Left lobe of liver (tissue), 2 donors: ENCODE measurements around the gene CAMP. TPM values are rescaled to one million over a fixed set of nuclear protein-coding genes. Genes with fewer than 3 reads are reported as not detected.
"Not testable (repeated sequence)": the region's sequence is repeated elsewhere in the genome, so short reads cannot be mapped to it uniquely, and the experiment has no call there.

ENCODE experiments used
- ATAC-seq: fragments of 200-7000 bp; cut with Tn5 transposase; one replicate; pipeline ENCODE4 v1.9.1; 2020; ENCODE audit warnings: mild to moderate bottlenecking, moderate library complexity
- DNase-seq: peaks from one replicate; pipeline ENCODE4 v3.0.0-alpha.2; 2020; ENCODE audit warnings: low spot score
- total RNA-seq: library from RNA; stranded (reverse); gene quantifications from one replicate; pipeline ENCODE4 v1.2.1, GENCODE V29; 2021
- donor health status: DM: no; HTN: no; CAD: no; lungs with moderate emphysema.
- donor health status: DM: no; HTN: yes; CAD: no.

Gene CAMP
- total RNA-seq, 1 donor from 2014 or later: 0.40 TPM

- DNase-seq, ATAC-seq: not testable (repeated sequence)
Observed at GRCh38 chr3:48211776-48212175, 11.5 kb upstream of the CAMP start.

- no peak for DNase-seq
- no peak for ATAC-seq
Observed at GRCh38 chr3:48214225-48214624, 9.1 kb upstream of the CAMP start.

GRCh38 chr3:48215019-48215418, 8.3 kb upstream of the CAMP start:
- DNase-seq: no peak
- peak; percentile 44 for ATAC-seq

GRCh38 chr3:48215466-48215865, 7.8 kb upstream of the CAMP start:
- ATAC-seq (peak; percentile 73), DNase-seq (no peak)

- ATAC-seq: no peak
- DNase-seq: no peak
Observed at GRCh38 chr3:48215876-48216275, 7.4 kb upstream of the CAMP start.

GRCh38 chr3:48217449-48217848, 5.8 kb upstream of the CAMP start:
- DNase-seq: no peak
- no peak for ATAC-seq

- DNase-seq (no peak), ATAC-seq (no peak)
Observed at GRCh38 chr3:48218537-48218936, 4.8 kb upstream of the CAMP start.

GRCh38 chr3:48219543-48219942, 3.8 kb upstream of the CAMP start:
- no peak for DNase-seq
- ATAC-seq: no peak

GRCh38 chr3:48220746-48221145, 2.5 kb upstream of the CAMP start:
- DNase-seq (no peak), ATAC-seq (no peak)

- no peak for ATAC-seq
- no peak for DNase-seq
Observed at GRCh38 chr3:48225587-48225986, 2.3 kb downstream of the CAMP start.

GRCh38 chr3:48226939-48227338, 3.6 kb downstream of the CAMP start:
- ATAC-seq (no peak), DNase-seq (no peak)

- no peak for DNase-seq
- no peak for ATAC-seq
Observed at GRCh38 chr3:48232232-48232631, 8.9 kb downstream of the CAMP start.

GRCh38 chr3:48232734-48233133, 9.4 kb downstream of the CAMP start:
- no peak for DNase-seq
- ATAC-seq: peak; percentile 79

GRCh38 chr3:48233542-48233941, 10.2 kb downstream of the CAMP start:
- ATAC-seq (no peak), DNase-seq (no peak)

GRCh38 chr3:48236531-48236930, 13.2 kb downstream of the CAMP start:
- ATAC-seq (no peak), DNase-seq (no peak)

GRCh38 chr3:48238531-48239085, 15.3 kb downstream of the CAMP start:
- ATAC-seq: no peak
- DNase-seq: no peak

GRCh38 chr3:48240000-48240963, 17.0 kb downstream of the CAMP start:
- ATAC-seq (peak; percentile 8), DNase-seq (no peak)

GRCh38 chr3:48241796-48242455, 18.6 kb downstream of the CAMP start:
- DNase-seq: no peak
- no peak for ATAC-seq

- DNase-seq (no peak), ATAC-seq (no peak)
Observed at GRCh38 chr3:48243886-48244285, 20.6 kb downstream of the CAMP start.

- DNase-seq: no peak
- ATAC-seq: no peak
Observed at GRCh38 chr3:48244461-48244860, 21.2 kb downstream of the CAMP start.

GRCh38 chr3:48245136-48245535, 21.8 kb downstream of the CAMP start:
- DNase-seq (no peak), ATAC-seq (no peak)

GRCh38 chr3:48247401-48247811, 24.1 kb downstream of the CAMP start:
- DNase-seq: no peak
- peak; percentile 15 for ATAC-seq
